WTC11 (cell line): ENCODE measurements around the gene ITGA5. TPM values are rescaled to one million over a fixed set of nuclear protein-coding genes. Genes with fewer than 3 reads are reported as not detected.

ENCODE experiments used
- ATAC-seq: fragments of 200-7000 bp; cut with Tn5 transposase; 2 replicates; pipeline ENCODE4 v1.10.0; 2021; ENCODE audit warnings: mild to moderate bottlenecking, moderate library complexity
- CTCF ChIA-PET: fragments of 300-600 bp; sonication (Branson Sonifier 250); formaldehyde crosslinking; loops from one replicate; lab custom pipeline; 2021; ENCODE audit warnings: antibody characterized with exemption; lab: Charles Lee
- POLR2A ChIA-PET: fragments of 350-600 bp; sonication (Branson Sonifier 250); formaldehyde crosslinking; loops from one replicate; lab custom pipeline; 2021; ENCODE audit warnings: antibody characterized with exemption; lab: Charles Lee
- DNase-seq: peaks from one replicate; pipeline ENCODE4 v3.0.0; 2021; ENCODE audit warnings: low spot score
- H3K27ac Mint-ChIP-seq: 2 replicates; pipeline ENCODE4 v1.8.0; 2021; ENCODE audit warnings: mixed read lengths
- H3K27me3 Mint-ChIP-seq: 2 replicates; pipeline ENCODE4 v1.8.0; 2021; ENCODE audit warnings: low read depth, mild to moderate bottlenecking, moderate library complexity, mixed read lengths
- H3K36me3 Mint-ChIP-seq: 2 replicates; pipeline ENCODE4 v1.8.0; 2021; ENCODE audit warnings: mixed read lengths
- H3K4me1 Mint-ChIP-seq: 2 replicates; pipeline ENCODE4 v1.8.0; 2022; ENCODE audit warnings: mixed read lengths
- H3K4me3 Mint-ChIP-seq: 2 replicates; pipeline ENCODE4 v1.8.0; 2021; ENCODE audit warnings: mild to moderate bottlenecking, moderate library complexity, mixed read lengths
- H3K9me3 Mint-ChIP-seq: 2 replicates; pipeline ENCODE4 v1.8.0; 2021; ENCODE audit warnings: mixed read lengths
- ATF1 ChIP-seq: sonication (generic); formaldehyde crosslinking; IDR thresholded peaks from 2 replicates; pipeline ENCODE4 v1.8.1; 2023; ENCODE audit warnings: mild to moderate bottlenecking, moderate library complexity, missing genetic modification reagents
- CBFB ChIP-seq: sonication (generic); formaldehyde crosslinking; IDR thresholded peaks from 2 replicates; pipeline ENCODE4 v1.8.1; 2022; ENCODE audit warnings: mild to moderate bottlenecking, low read depth, missing genetic modification reagents
- CREB1 ChIP-seq: sonication (generic); formaldehyde crosslinking; IDR thresholded peaks from 2 replicates; pipeline ENCODE4 v1.8.0; 2023; ENCODE audit warnings: mild to moderate bottlenecking, missing genetic modification reagents
- CREM ChIP-seq: sonication (generic); formaldehyde crosslinking; IDR thresholded peaks from 2 replicates; pipeline ENCODE4 v1.8.1; 2022; ENCODE audit warnings: mild to moderate bottlenecking, missing genetic modification reagents, moderate library complexity
- E2F4 ChIP-seq: sonication (generic); formaldehyde crosslinking; IDR thresholded peaks from 2 replicates; pipeline ENCODE4 v1.8.1; 2022; ENCODE audit warnings: low read depth, mild to moderate bottlenecking, moderate library complexity, missing genetic modification reagents, borderline replicate concordance
- ELF4 ChIP-seq: sonication (generic); formaldehyde crosslinking; IDR thresholded peaks from 2 replicates; pipeline ENCODE4 v1.8.1; 2022; ENCODE audit warnings: low read depth, mild to moderate bottlenecking, moderate library complexity, missing genetic modification reagents
- EMX1 ChIP-seq: fragments of 250-450 bp; sonication (Bioruptor Pico); IDR thresholded peaks from 2 replicates; pipeline ENCODE4 v1.8.0; 2021; ENCODE audit warnings: mild to moderate bottlenecking
- GRHL2 ChIP-seq: fragments of 250-450 bp; sonication (Bioruptor Pico); IDR thresholded peaks from 2 replicates; pipeline ENCODE4 v1.8.0; 2022; ENCODE audit warnings: mild to moderate bottlenecking, moderate library complexity; ENCODE audit not compliant: insufficient replicate concordance, severe bottlenecking
- IRF2 ChIP-seq: sonication (generic); formaldehyde crosslinking; IDR thresholded peaks from 2 replicates; pipeline ENCODE4 v1.8.0; 2022; ENCODE audit warnings: low read depth, missing genetic modification reagents, borderline replicate concordance
- MAX ChIP-seq: sonication (generic); formaldehyde crosslinking; IDR thresholded peaks from 2 replicates; pipeline ENCODE4 v1.8.0; 2022; ENCODE audit warnings: mild to moderate bottlenecking, missing genetic modification reagents
- NR1H2 ChIP-seq: sonication (generic); formaldehyde crosslinking; IDR thresholded peaks from 2 replicates; pipeline ENCODE4 v1.9.0; 2021; ENCODE audit warnings: mild to moderate bottlenecking, moderate library complexity, missing genetic modification reagents
- NR2C2 ChIP-seq: sonication (generic); formaldehyde crosslinking; IDR thresholded peaks from 2 replicates; pipeline ENCODE4 v1.8.0; 2022; ENCODE audit warnings: mild to moderate bottlenecking, missing genetic modification reagents
- NR3C1 ChIP-seq: sonication (generic); formaldehyde crosslinking; conservative IDR thresholded peaks from 2 replicates; pipeline ENCODE4 v1.8.1; 2023; ENCODE audit warnings: low read depth, mild to moderate bottlenecking, missing genetic modification reagents
- RORB ChIP-seq: fragments of 250-450 bp; sonication (Bioruptor Pico); IDR thresholded peaks from 2 replicates; pipeline ENCODE4 v1.9.0; 2021; ENCODE audit warnings: mild to moderate bottlenecking
- ZBTB21 ChIP-seq: sonication (generic); formaldehyde crosslinking; IDR thresholded peaks from 2 replicates; pipeline ENCODE4 v1.8.1; 2023; ENCODE audit warnings: mild to moderate bottlenecking, missing genetic modification reagents, borderline replicate concordance
- ZNF416 ChIP-seq: fragments of 250-450 bp; sonication (Bioruptor Pico); IDR thresholded peaks from 2 replicates; pipeline ENCODE4 v1.9.0; 2021; ENCODE audit warnings: mild to moderate bottlenecking, inconsistent platforms
- ZNF423 ChIP-seq: fragments of 250-450 bp; sonication (Bioruptor Pico); IDR thresholded peaks from 2 replicates; pipeline ENCODE4 v2.1.2; 2022; ENCODE audit warnings: mild to moderate bottlenecking, moderate library complexity
- ZNF512 ChIP-seq: sonication (generic); formaldehyde crosslinking; IDR thresholded peaks from 2 replicates; pipeline ENCODE4 v1.8.1; 2022; ENCODE audit warnings: missing genetic modification reagents, borderline replicate concordance
- ZSCAN18 ChIP-seq: fragments of 250-450 bp; sonication (Bioruptor Pico); IDR thresholded peaks from 2 replicates; pipeline ENCODE4 v2.1.2; 2022; ENCODE audit warnings: mild to moderate bottlenecking, moderate library complexity
- total RNA-seq: library from RNA; stranded (reverse); gene quantifications from 3 replicates; pipeline ENCODE4 v1.2.3, GENCODE V29; 2021
- TF ChIP-seq, protein P1 (sequence below): sonication (generic); formaldehyde crosslinking; IDR thresholded peaks from 2 replicates; pipeline ENCODE4 v1.8.0; 2023; ENCODE audit warnings: missing genetic modification reagents
- TF ChIP-seq, protein P2 (sequence below): fragments of 200-600 bp; IDR thresholded peaks from 2 replicates; pipeline ENCODE4 v1.8.0; 2022; ENCODE audit warnings: antibody characterized with exemption

The ITGA5 gene
- total RNA-seq, 1 experiment from 2014 or later, result 21.9 TPM

GRCh38 chr12:54463034-54463433 is 44.0 kb upstream of the ITGA5 start:
- Mint-ChIP-seq H3K36me3 (no peaks in the 10 kb centered on the region), H3K4me1 (no peaks in the 10 kb centered on the region), H3K4me3 (no peak overlapping the region), H3K9me3 (no peaks in the 10 kb centered on the region), H3K27ac (no peak overlapping the region), H3K27me3 (peaks cover 81% of the 10 kb centered on the region)
- no peak for DNase-seq
- ATAC-seq, result no peak
- ChIA-PET POLR2A (no interaction called here), CTCF (interaction anchor here (1.0 to 2.1 kb wide), 5 partner anchors 23 to 138 kb away, joined by 3 to 12 read pairs (median 8); partner anchors contain the start of gene COPZ1)
- no peak for TF ChIP-seq GRHL2 (CRISPR knock-in tag)
- no peak for TF ChIP-seq ATF1
- TF ChIP-seq, protein P1, sequence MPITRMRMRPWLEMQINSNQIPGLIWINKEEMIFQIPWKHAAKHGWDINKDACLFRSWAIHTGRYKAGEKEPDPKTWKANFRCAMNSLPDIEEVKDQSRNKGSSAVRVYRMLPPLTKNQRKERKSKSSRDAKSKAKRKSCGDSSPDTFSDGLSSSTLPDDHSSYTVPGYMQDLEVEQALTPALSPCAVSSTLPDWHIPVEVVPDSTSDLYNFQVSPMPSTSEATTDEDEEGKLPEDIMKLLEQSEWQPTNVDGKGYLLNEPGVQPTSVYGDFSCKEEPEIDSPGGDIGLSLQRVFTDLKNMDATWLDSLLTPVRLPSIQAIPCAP, result no peak

- peaks cover 100% of the 10 kb centered on the region for H3K27me3 Mint-ChIP-seq
Measured at GRCh38 chr12:54460317-54460923, 41.4 kb upstream of the ITGA5 start.

GRCh38 chr12:54459355-54459754 is 40.3 kb upstream of the ITGA5 start:
- no peaks in the 10 kb centered on the region for H3K36me3 Mint-ChIP-seq
- peaks cover 100% of the 10 kb centered on the region for H3K27me3 Mint-ChIP-seq
- H3K27ac Mint-ChIP-seq, result no peak overlapping the region
- no peak for ATAC-seq
- DNase-seq, result no peak
- H3K4me3 Mint-ChIP-seq, result no peak overlapping the region
- ChIA-PET CTCF (no interaction called here), POLR2A (no interaction called here)
- H3K9me3 Mint-ChIP-seq, result no peaks in the 10 kb centered on the region
- H3K4me1 Mint-ChIP-seq, result peaks cover 2% of the 10 kb centered on the region; the same call in 1 of the 2 replicates
- TF ChIP-seq CBFB (CRISPR knock-in tag) (no peak), CREM (no peak), RORB (CRISPR knock-in tag) (no peak), ZBTB21 (CRISPR knock-in tag) (no peak), EMX1 (CRISPR knock-in tag) (no peak), NR3C1 (CRISPR knock-in tag) (no peak), NR1H2 (CRISPR knock-in tag) (no peak), ZSCAN18 (CRISPR knock-in tag) (no peak)

More at GRCh38 chr12:54460317-54460923, 41.4 kb upstream of the ITGA5 start:
- no peak for ATAC-seq
- Mint-ChIP-seq H3K4me1 (peaks cover 2% of the 10 kb centered on the region; the same call in 1 of the 2 replicates), H3K9me3 (no peaks in the 10 kb centered on the region), H3K4me3 (no peak overlapping the region), H3K27ac (no peak overlapping the region), H3K36me3 (no peaks in the 10 kb centered on the region)
- CTCF ChIA-PET, result interaction anchor here (0.8 to 1.1 kb wide), 2 partner anchors 21 to 61 kb away, joined by 3 to 5 read pairs; no protein-coding TSS in a partner anchor
- no peak for DNase-seq
- POLR2A ChIA-PET, result no interaction called here
- TF ChIP-seq ZNF423 (CRISPR knock-in tag) (no peak), ZNF416 (CRISPR knock-in tag) (no peak), ZNF512 (CRISPR knock-in tag) (no peak), E2F4 (CRISPR knock-in tag) (no peak), MAX (CRISPR knock-in tag) (no peak), CREB1 (CRISPR knock-in tag) (no peak), NR2C2 (no peak), ELF4 (CRISPR knock-in tag) (no peak), IRF2 (no peak), CREM (no peak)
- TF ChIP-seq, protein P2, sequence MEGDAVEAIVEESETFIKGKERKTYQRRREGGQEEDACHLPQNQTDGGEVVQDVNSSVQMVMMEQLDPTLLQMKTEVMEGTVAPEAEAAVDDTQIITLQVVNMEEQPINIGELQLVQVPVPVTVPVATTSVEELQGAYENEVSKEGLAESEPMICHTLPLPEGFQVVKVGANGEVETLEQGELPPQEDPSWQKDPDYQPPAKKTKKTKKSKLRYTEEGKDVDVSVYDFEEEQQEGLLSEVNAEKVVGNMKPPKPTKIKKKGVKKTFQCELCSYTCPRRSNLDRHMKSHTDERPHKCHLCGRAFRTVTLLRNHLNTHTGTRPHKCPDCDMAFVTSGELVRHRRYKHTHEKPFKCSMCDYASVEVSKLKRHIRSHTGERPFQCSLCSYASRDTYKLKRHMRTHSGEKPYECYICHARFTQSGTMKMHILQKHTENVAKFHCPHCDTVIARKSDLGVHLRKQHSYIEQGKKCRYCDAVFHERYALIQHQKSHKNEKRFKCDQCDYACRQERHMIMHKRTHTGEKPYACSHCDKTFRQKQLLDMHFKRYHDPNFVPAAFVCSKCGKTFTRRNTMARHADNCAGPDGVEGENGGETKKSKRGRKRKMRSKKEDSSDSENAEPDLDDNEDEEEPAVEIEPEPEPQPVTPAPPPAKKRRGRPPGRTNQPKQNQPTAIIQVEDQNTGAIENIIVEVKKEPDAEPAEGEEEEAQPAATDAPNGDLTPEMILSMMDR, result no peak
